Hepatocyte (in vitro differentiated cells): ENCODE data around the gene ATP2B3.

Experiments
- EZH2 ChIP-seq: fragments of 200-600 bp; sonication (generic); IDR thresholded peaks from 2 replicates; pipeline ENCODE4 v1.6.1; 2016; ENCODE audit warnings: antibody characterized with exemption, mild to moderate bottlenecking, borderline replicate concordance
- TF ChIP-seq, protein P1 (sequence below): fragments of 200-600 bp; sonication (generic); IDR thresholded peaks from 2 replicates; pipeline ENCODE4 v1.5.1; 2016; ENCODE audit warnings: antibody characterized with exemption, mild to moderate bottlenecking; ENCODE audit not compliant: poor library complexity

DNA sequence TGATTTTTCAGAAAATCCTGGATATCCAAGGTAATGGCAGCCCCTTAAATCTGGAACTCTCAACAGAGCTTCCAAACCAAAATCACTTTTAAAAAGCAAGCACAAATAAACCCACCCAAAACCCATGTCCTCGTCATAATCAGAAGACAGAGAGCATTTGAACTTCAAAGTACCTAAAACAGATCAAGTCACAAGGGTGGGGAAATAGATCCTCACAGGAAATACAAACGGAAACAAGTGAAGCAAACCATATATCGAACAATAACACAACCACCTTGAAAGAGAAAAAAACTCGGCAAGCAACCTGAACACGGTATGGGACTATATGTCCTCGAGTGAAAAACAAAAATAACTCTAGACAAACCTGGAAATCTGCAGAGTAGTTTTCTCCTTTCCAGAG lies 97.4 kb downstream of the ATP2B3 start:
- TF ChIP-seq, protein P1, sequence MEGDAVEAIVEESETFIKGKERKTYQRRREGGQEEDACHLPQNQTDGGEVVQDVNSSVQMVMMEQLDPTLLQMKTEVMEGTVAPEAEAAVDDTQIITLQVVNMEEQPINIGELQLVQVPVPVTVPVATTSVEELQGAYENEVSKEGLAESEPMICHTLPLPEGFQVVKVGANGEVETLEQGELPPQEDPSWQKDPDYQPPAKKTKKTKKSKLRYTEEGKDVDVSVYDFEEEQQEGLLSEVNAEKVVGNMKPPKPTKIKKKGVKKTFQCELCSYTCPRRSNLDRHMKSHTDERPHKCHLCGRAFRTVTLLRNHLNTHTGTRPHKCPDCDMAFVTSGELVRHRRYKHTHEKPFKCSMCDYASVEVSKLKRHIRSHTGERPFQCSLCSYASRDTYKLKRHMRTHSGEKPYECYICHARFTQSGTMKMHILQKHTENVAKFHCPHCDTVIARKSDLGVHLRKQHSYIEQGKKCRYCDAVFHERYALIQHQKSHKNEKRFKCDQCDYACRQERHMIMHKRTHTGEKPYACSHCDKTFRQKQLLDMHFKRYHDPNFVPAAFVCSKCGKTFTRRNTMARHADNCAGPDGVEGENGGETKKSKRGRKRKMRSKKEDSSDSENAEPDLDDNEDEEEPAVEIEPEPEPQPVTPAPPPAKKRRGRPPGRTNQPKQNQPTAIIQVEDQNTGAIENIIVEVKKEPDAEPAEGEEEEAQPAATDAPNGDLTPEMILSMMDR = no peak
- TF ChIP-seq EZH2 = no peak
